ENCODE measurements around the gene ABCA5. TPM values are rescaled to one million over a fixed set of nuclear protein-coding genes. Genes with fewer than 3 reads are reported as not detected.

The ABCA5 gene
- total and polyA plus RNA-seq, 2 of the 13 experiments (the other 11 are each of a cell fraction or from before 2014, with no cell fraction given), result 9.7 to 10.1 TPM

DNA sequence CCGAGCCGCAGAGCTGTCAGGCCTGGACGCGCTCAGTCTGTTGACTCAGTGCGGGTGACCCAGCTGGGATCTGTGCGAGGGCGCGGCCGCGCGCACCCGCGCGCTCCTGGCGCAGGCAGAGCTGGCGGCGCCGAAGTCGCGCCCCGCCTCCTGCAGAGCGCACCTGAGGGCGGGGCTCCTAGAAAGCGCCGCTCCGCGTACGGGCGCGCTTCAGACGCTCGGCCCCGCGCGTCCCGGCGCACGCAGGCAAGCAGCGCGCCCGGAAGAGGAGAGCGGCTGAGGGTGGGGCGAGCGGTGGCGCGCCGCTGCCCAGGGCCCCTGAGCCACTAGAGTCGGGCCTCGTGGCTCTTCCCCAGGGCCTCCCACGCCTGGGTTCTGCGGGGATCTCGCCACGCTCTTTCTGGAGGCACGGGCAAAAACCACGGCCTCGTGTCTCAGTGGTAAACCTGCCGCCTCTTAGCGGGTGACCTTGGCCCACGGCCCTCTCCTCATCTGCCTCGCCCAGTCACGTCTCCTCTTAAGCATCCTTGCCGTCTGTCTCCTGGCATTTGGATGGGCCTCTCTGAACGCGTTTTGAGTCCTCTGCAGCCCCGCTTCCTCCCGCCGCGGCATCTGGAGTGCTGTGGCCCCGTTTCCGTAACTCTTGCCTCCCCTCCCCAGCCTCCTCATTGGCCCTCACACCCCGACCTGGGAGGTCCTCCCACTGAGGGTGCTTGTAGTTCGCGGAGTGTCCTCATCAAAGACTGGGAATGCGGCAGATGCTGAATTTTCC lies at the start of gene ABCA5 (continued):
- TF ChIP-seq MXD3 (CRISPR knock-in tag; IDR thresholded peaks at IDR 0.05) (peak; percentile 90), ZNF687 (CRISPR knock-in tag; IDR thresholded peaks at IDR 0.05) (peak; percentile 98), ZNF274 (CRISPR knock-in tag; IDR thresholded peaks at IDR 0.05) (peak; percentile 73; the same call in 1 of the 2 replicates), ZNF790 (CRISPR knock-in tag; IDR thresholded peaks at IDR 0.05; ENCODE audit: borderline replicate concordance) (peak; percentile 84; the same call in 1 of the 2 replicates), ZSCAN29 (CRISPR knock-in tag; conservative IDR thresholded peaks at IDR 0.05) (0 out of 2 replicates have a peak, but pooled peaks have one; percentile 17), HIC2 (CRISPR knock-in tag; IDR thresholded peaks at IDR 0.05; ENCODE audit: low read depth) (peak; percentile 46; the same call in 1 of the 2 replicates), ZNF570 (CRISPR knock-in tag; IDR thresholded peaks at IDR 0.05; ENCODE audit: borderline replicate concordance) (no peak), KDM3A (CRISPR knock-in tag; IDR thresholded peaks at IDR 0.05; ENCODE audit: low read depth) (no peak; the same call in 1 of the 2 replicates), CCAR2 (optimal IDR thresholded peaks at IDR 0.05; ENCODE audit: low read depth, low read length) (no peak), ZBTB44 (CRISPR knock-in tag; IDR thresholded peaks at IDR 0.05) (no peak), ZNF3 (CRISPR knock-in tag; IDR thresholded peaks at IDR 0.05) (no peak), ZNF619 (CRISPR knock-in tag; IDR thresholded peaks at IDR 0.05) (0 out of 2 replicates have a peak, but pooled peaks have one; percentile 32)
